Sigmoid colon (tissue), 7 donors: Measurements from ENCODE around the gene SZT2. TPM values are rescaled to one million over a fixed set of nuclear protein-coding genes. Genes with fewer than 3 reads are reported as not detected.
A peak's percentile ranks its signal among the peaks of the same experiment; 100 is the strongest.
"Not testable (repeated sequence)": the region's sequence is repeated elsewhere in the genome, so short reads cannot be mapped to it uniquely, and the experiment has no call there.

ENCODE experiments used
- DNase-seq: peaks from one replicate; pipeline ENCODE4 v3.0.0-alpha.2; 2019
- H3K27ac ChIP-seq, 4 donors: fragments of 200-600 bp; sonication (generic); one replicate each; pipeline ENCODE4 v1.5.1; 2016 to 2019; ENCODE audit warnings: mild to moderate bottlenecking in 1 of 4
- H3K27me3 ChIP-seq, 3 donors: fragments of 200-600 bp; sonication (generic); one replicate each; pipeline ENCODE4 v1.5.1; 2019; ENCODE audit warnings: mild to moderate bottlenecking in 1 of 3
- H3K36me3 ChIP-seq, 4 donors: fragments of 200-600 bp; sonication (generic); one replicate each; pipeline ENCODE4 v1.5.1; 2016 to 2019
- H3K4me1 ChIP-seq, 4 donors: fragments of 200-600 bp; sonication (generic); one replicate each; pipeline ENCODE4 v1.5.1; 2017 to 2019
- H3K4me3 ChIP-seq, 4 donors: fragments of 200-600 bp; sonication (generic); one replicate each; pipeline ENCODE4 v1.5.1; 2017 to 2019; ENCODE audit warnings: mild to moderate bottlenecking in 2 of 4, moderate library complexity in 1 of 4
- H3K9me3 ChIP-seq, 4 donors: fragments of 200-600 bp in 3 of 4; sonication (generic) in 3 of 4; one replicate each; pipeline versions ENCODE4 v1.5.1 to v1.6.1; 2013 to 2019
- EP300 ChIP-seq, 4 donors: sonication (generic); formaldehyde crosslinking; IDR thresholded peaks; one replicate each; pipeline ENCODE4 v1.6.1; 2017; ENCODE audit warnings: antibody characterized with exemption in 4 of 4
- POLR2A ChIP-seq, 2 donors: fragments of 450-650 bp; IDR thresholded peaks; one replicate each; pipeline ENCODE4 v1.6.1; 2016; ENCODE audit warnings: antibody characterized with exemption in 2 of 2, mild to moderate bottlenecking in 2 of 2, moderate library complexity in 2 of 2
- POLR2AphosphoS5 ChIP-seq, 4 donors: sonication (generic); formaldehyde crosslinking; IDR thresholded peaks; one replicate each; pipeline ENCODE4 v1.6.1; 2017; ENCODE audit warnings: antibody characterized with exemption in 4 of 4
- WGBS, 2 donors: extraction: QIAGEN DNeasy Blood & Tissue Kit; methylation state at CpG; one replicate each; pipeline ENCODE4 v1.1.7; 2013; 5-methylcytosine and 5-hydroxymethylcytosine counted together
- intact Hi-C: fragments of 100-400 bp; cut with DNase I; formaldehyde crosslinking; loops from one replicate; pipeline ENCODE4 v1.15.1; 2023
- polyA plus RNA-seq, 3 donors: library from polyadenylated mRNA; stranded (reverse); fragments of 200-250 nt; gene quantifications; one replicate each; pipeline ENCODE4 v1.2.3, GENCODE V29; 2013
- total RNA-seq, 4 donors: library from RNA; depleted of rRNA; stranded (reverse); fragments of >200 nt; gene quantifications; one replicate each; pipeline ENCODE4 v1.1.0, GENCODE V29; 2016
- TF ChIP-seq, protein P1 (sequence below), 4 experiments: fragments of 450-650 bp in 3 of 4; fragments of 200-600 bp in 1 of 4; IDR thresholded peaks; one replicate each; pipeline ENCODE4 v1.5.1; 2016 to 2019; ENCODE audit warnings: antibody characterized with exemption in 4 of 4, mild to moderate bottlenecking in 3 of 4, moderate library complexity in 2 of 4
- donor health status: healthy with polysubstance abuse.
- donor health status: Bipolar disorder and iron deficiency.
- donor health status: healthy.

SZT2 gene
- total and polyA plus RNA-seq, 7 donors, result 4.6 to 47.4 (median 19.3) TPM

DNA sequence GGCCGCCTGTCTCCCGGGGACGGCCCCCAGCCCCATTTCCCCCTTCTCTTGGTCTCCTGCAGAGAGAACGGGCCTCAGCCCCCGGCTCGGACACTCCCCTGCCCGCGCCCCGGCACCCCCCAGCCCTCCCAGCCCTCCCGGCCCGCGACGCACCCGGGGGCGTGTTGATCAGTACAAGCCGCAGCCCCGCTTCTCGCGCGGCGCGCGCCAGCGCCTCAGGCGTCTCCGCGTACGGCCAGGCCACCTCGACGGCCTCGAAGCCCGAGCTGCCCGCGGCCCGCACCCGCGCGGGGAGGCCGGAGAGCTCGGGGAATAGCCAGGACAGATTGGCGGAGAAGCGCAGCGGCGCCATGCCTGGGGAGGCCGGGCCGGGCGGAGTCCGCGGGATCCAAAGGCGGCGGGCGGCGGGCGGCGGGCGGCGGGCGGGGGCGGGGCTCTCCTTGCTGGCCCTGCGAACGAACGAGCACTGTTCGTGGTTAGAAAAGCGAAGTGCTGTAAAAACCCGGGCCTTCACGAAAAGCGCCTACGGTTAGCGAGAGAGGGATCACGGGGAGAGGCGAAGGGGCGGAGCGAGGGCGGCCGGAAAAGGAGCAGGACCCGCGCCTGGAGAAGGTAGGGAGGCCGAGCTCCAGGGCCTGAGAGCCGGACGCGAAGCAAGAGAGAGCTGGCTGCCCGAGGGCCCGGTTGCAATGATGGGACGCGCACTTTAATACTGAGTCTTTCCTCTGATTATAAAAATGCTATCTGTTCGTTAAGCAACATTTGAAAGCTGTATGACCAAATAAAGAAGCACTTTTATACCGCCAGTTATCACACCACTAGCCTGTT is 64.0 kb downstream of the SZT2 start, which contains the start of gene HYI:
Gene HYI, minus strand, starts transcription at position 490 of the 828 bp plus-strand sequence. Its CDS starts 138 bp downstream, at position 352.
- DNase-seq, result peak; percentile 94
- TF ChIP-seq, protein P1, sequence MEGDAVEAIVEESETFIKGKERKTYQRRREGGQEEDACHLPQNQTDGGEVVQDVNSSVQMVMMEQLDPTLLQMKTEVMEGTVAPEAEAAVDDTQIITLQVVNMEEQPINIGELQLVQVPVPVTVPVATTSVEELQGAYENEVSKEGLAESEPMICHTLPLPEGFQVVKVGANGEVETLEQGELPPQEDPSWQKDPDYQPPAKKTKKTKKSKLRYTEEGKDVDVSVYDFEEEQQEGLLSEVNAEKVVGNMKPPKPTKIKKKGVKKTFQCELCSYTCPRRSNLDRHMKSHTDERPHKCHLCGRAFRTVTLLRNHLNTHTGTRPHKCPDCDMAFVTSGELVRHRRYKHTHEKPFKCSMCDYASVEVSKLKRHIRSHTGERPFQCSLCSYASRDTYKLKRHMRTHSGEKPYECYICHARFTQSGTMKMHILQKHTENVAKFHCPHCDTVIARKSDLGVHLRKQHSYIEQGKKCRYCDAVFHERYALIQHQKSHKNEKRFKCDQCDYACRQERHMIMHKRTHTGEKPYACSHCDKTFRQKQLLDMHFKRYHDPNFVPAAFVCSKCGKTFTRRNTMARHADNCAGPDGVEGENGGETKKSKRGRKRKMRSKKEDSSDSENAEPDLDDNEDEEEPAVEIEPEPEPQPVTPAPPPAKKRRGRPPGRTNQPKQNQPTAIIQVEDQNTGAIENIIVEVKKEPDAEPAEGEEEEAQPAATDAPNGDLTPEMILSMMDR (IDR thresholded peaks at IDR 0.05), result no peak
- TF ChIP-seq POLR2AphosphoS5 (IDR thresholded peaks at IDR 0.05) (peak; percentile 23 to 81 (median 72)), POLR2A (IDR thresholded peaks at IDR 0.05) (peak in 1 of 2 donors; percentile 68)
- intact Hi-C loops, result loop anchor here (5.0 kb wide), 1 partner anchor 96 kb away; the partner anchor contains the start of gene CDC20
- no peaks in the 10 kb centered on the region for H3K9me3 ChIP-seq
- H3K4me1 ChIP-seq, result peaks cover 0 to 22% (median 20%) of the 10 kb centered on the region in 4 donors
- H3K27me3 ChIP-seq, result no peaks in the 10 kb centered on the region
- WGBS, 2 donors, result 1% methylated on average over 87 of the region's 87 CpGs
- H3K4me3 ChIP-seq, result peak within 1 kb of the TSS; percentile 49 to 77 (median 67)
- H3K36me3 ChIP-seq, result peaks cover 9 to 35% (median 28%) of the 10 kb centered on the region in 4 donors
- peak within 1 kb of the TSS; percentile 90 to 97 (median 94) for H3K27ac ChIP-seq

DNA sequence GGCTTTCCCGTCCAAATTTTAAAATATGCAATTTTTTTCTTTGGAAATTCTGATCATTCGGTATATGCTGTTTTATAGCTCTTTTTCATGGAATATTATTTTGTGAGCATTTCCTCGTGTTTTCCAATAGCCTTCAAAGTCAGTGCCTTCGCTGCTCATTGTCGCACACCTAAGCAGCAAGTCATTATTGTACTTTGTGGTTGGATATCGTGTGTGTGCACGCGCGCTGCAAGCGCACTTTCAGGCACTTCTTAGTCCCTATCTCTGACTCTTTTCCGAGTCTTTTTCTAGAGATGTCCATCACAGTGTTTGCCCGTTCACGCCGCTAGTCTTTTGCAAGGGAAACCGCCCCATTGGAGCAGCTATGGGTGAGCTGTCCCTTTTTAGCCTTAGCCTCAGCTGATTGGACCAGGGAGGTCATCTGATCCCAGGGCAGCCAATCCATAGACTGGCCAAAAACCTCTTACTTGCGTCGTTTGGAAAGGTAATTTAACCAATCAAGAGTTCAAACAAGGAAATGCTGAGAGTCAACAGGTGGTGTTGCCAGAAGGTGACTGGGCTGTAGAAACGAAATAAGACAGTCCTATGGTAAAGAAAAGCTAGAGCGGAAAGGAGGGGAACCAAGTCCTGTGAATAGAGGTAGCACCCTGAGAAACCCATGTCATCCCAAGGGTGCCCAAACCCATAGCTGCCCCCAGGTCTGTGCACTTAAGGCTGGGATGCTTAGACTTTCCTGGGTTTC is 64.7 kb downstream of the SZT2 start:
- intact Hi-C loops, result loop anchor here (5.0 kb wide), 1 partner anchor 97 kb away; the partner anchor contains the start of gene CDC20
- peak in 1 of 2 donors; percentile 50 for TF ChIP-seq POLR2A (IDR thresholded peaks at IDR 0.05)
- peak in 3 of 4 donors; percentile 22 to 60 (median 34) for TF ChIP-seq POLR2AphosphoS5 (IDR thresholded peaks at IDR 0.05)
- TF ChIP-seq, protein P1 (IDR thresholded peaks at IDR 0.05), result peak in 1 of 4 experiments; percentile 28
- no peak for TF ChIP-seq EP300 (IDR thresholded peaks at IDR 0.05)
- H3K27ac ChIP-seq, result peak overlapping the region; percentile 90 to 97 (median 94)
- DNase-seq, result peak; percentile 88
- H3K4me1 ChIP-seq, result peaks cover 0 to 22% (median 20%) of the 10 kb centered on the region in 4 donors
- H3K4me3 ChIP-seq, result peak overlapping the region; percentile 49 to 77 (median 67)
- H3K9me3 ChIP-seq, result no peaks in the 10 kb centered on the region
- WGBS, 2 donors, result 4 to 7% methylated on average over 19 of the region's 19 CpGs
- H3K36me3 ChIP-seq, result peaks cover 4 to 27% (median 24%) of the 10 kb centered on the region in 4 donors
- no peaks in the 10 kb centered on the region for H3K27me3 ChIP-seq

DNA sequence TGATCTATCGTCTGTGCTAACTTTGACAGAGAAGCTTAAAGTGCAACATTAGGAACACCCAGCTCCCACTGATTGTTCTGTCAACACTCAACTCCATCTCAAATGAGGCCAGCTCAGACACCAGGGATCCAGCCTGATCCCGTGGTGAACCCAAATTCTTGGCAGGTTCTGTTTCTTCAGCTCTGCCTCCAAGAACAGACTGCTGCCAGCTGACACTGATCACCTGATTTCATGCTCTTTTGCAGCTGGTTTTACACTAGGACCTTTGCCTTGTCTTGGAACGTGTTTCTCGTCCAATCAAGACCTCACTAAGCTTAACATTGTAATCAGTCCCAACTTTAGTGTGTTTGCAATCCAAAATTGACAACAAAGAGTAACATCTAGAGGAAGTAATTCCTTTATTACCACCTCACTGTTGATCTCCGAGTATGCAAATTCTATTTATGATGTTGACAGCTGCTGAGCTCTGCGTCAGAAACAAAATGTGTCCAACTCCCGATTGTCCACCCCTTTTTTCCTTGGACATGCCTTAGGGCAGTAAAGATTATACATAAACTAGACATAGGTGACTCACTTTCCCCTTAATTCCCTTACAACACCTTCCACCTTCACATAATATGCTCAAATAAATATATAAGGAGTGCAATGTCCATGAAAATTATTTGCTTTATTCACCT is 65.7 kb downstream of the SZT2 start:
- no peak overlapping the region for H3K4me3 ChIP-seq
- H3K36me3 ChIP-seq, result peaks cover 4 to 20% (median 17%) of the 10 kb centered on the region in 4 donors
- intact Hi-C loops, result no loop called here
- H3K27me3 ChIP-seq, result no peaks in the 10 kb centered on the region
- DNase-seq, result no peak
- WGBS, 2 donors, result 22 to 69% methylated on average over 7 of the region's 7 CpGs
- no peaks in the 10 kb centered on the region for H3K9me3 ChIP-seq
- peak in 1 of 4 donors; percentile 26 for TF ChIP-seq POLR2AphosphoS5 (IDR thresholded peaks at IDR 0.05)
- TF ChIP-seq, protein P1 (IDR thresholded peaks at IDR 0.05), result no peak
- H3K4me1 ChIP-seq, result peaks cover 0 to 22% (median 20%) of the 10 kb centered on the region in 4 donors
- peak overlapping the region in 1 of 4 donors; percentile 95 for H3K27ac ChIP-seq

DNA sequence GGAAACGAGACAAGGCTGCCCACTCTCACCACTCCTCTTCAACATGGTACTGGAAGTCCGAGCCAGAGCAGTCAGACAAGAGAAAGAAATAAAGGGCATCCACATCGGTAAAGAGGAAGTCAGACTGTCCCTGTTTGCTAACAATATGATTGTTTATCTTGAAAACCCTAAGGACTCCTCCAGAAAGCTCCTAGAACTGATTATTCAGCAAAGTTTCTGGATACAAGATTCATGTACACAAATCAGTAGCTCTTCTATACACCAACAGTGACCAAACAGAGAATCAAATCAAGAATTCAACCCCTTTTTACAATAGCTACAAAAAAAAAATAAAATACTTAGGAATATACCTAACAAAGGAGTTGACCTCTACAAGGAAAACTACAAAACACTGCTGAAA is 68.7 kb downstream of the SZT2 start:
- WGBS, 2 donors, result 83 to 92% methylated on average over 3 of the region's 3 CpGs
- H3K36me3 ChIP-seq, H3K4me1 ChIP-seq, H3K4me3 ChIP-seq, intact Hi-C loops, H3K9me3 ChIP-seq, H3K27ac ChIP-seq, H3K27me3 ChIP-seq, DNase-seq: not testable (repeated sequence)
